ENCODE results near the gene SEMA4D. TPM values are rescaled to one million over a fixed set of nuclear protein-coding genes. Genes with fewer than 3 reads are reported as not detected.

Gene SEMA4D
- total and polyA plus RNA-seq, 7 donors, result 1.4 to 35.1 (median 4.6) TPM

- peak; percentile 72 for DNase-seq
- no peaks in the 10 kb centered on the region for H3K4me1 ChIP-seq
- 23 to 38% methylated on average over 2 of the region's 2 CpGs for WGBS, 2 donors
- H3K27me3 ChIP-seq, result no peaks in the 10 kb centered on the region
- no peak overlapping the region for H3K27ac ChIP-seq
- H3K4me3 ChIP-seq, result no peak overlapping the region
- H3K9me3 ChIP-seq, result no peaks in the 10 kb centered on the region
- TF ChIP-seq POLR2A (IDR thresholded peaks at IDR 0.05) (no peak), CTCF (IDR thresholded peaks at IDR 0.05) (no peak), POLR2AphosphoS5 (IDR thresholded peaks at IDR 0.05) (no peak), EP300 (IDR thresholded peaks at IDR 0.05) (no peak)
- H3K36me3 ChIP-seq, result no peaks in the 10 kb centered on the region
- intact Hi-C loops (cut with DNase I), result no loop called here
Measured at GRCh38 chr9:89527084-89527483, 29.2 kb upstream of the SEMA4D start.

GRCh38 chr9:89526667-89527066 is 28.8 kb upstream of the SEMA4D start:
- DNase-seq, result no peak
- TF ChIP-seq EP300 (IDR thresholded peaks at IDR 0.05) (no peak), POLR2A (IDR thresholded peaks at IDR 0.05) (no peak), CTCF (IDR thresholded peaks at IDR 0.05) (no peak)
- WGBS, 2 donors, result 55 to 74% methylated on average over 3 of the region's 3 CpGs
- no peaks in the 10 kb centered on the region for H3K27me3 ChIP-seq
- H3K4me1 ChIP-seq, result no peaks in the 10 kb centered on the region
- H3K4me3 ChIP-seq, result no peak overlapping the region
- H3K27ac ChIP-seq, result no peak overlapping the region
- intact Hi-C loops (cut with DNase I), result no loop called here
- no peaks in the 10 kb centered on the region for H3K9me3 ChIP-seq
- no peaks in the 10 kb centered on the region for H3K36me3 ChIP-seq

- no peak for TF ChIP-seq POLR2A (IDR thresholded peaks at IDR 0.05)
- no peak for TF ChIP-seq CTCF (IDR thresholded peaks at IDR 0.05)
- TF ChIP-seq EP300 (IDR thresholded peaks at IDR 0.05), result no peak
- no peak for TF ChIP-seq POLR2AphosphoS5 (IDR thresholded peaks at IDR 0.05)
- WGBS, 2 donors, result 80 to 84% methylated on average over 24 of the region's 24 CpGs
- intact Hi-C loops (cut with DNase I), result no loop called here
- Histone ChIP-seq H3K27ac (no peak overlapping the region), H3K4me3 (no peak overlapping the region), H3K9me3 (no peaks in the 10 kb centered on the region), H3K36me3 (no peaks in the 10 kb centered on the region), H3K27me3 (no peaks in the 10 kb centered on the region), H3K4me1 (no peaks in the 10 kb centered on the region)
- DNase-seq, result no peak
Measured at GRCh38 chr9:89525446-89526374, 27.8 kb upstream of the SEMA4D start.

GRCh38 chr9:89524963-89525362 is 27.1 kb upstream of the SEMA4D start:
- intact Hi-C loops (cut with DNase I), result no loop called here
- Histone ChIP-seq H3K27me3 (no peaks in the 10 kb centered on the region), H3K36me3 (no peaks in the 10 kb centered on the region), H3K4me3 (no peak overlapping the region), H3K27ac (no peak overlapping the region), H3K9me3 (no peaks in the 10 kb centered on the region), H3K4me1 (no peaks in the 10 kb centered on the region)
- no peak for DNase-seq
- 88 to 91% methylated on average over 6 of the region's 6 CpGs for WGBS, 2 donors
- TF ChIP-seq EP300 (IDR thresholded peaks at IDR 0.05), result no peak
- TF ChIP-seq CTCF (IDR thresholded peaks at IDR 0.05), result no peak
- no peak for TF ChIP-seq POLR2AphosphoS5 (IDR thresholded peaks at IDR 0.05)
- TF ChIP-seq POLR2A (IDR thresholded peaks at IDR 0.05), result no peak
